Chondrocyte (in vitro differentiated cells): ENCODE measurements around the gene AEN. TPM values are rescaled to one million over a fixed set of nuclear protein-coding genes. Genes with fewer than 3 reads are reported as not detected.

Source experiments
- DNase-seq: peaks from one replicate; pipeline ENCODE4 v3.0.0; 2021; ENCODE audit warnings: mixed read lengths, low spot score
- H3K27ac Mint-ChIP-seq: one replicate; pipeline ENCODE4 v1.8.0; 2021; ENCODE audit warnings: mild to moderate bottlenecking, moderate library complexity, mixed read lengths; ENCODE audit not compliant: unreplicated experiment
- H3K27me3 Mint-ChIP-seq: 2 replicates; pipeline ENCODE4 v1.8.0; 2021; ENCODE audit warnings: low read depth, mixed read lengths
- H3K36me3 Mint-ChIP-seq: 2 replicates; pipeline ENCODE4 v1.8.0; 2021; ENCODE audit warnings: low read depth, mixed read lengths
- H3K4me1 Mint-ChIP-seq: 2 replicates; pipeline ENCODE4 v1.8.0; 2021; ENCODE audit warnings: low read depth, mild to moderate bottlenecking, mixed read lengths
- H3K4me3 Mint-ChIP-seq: one replicate; pipeline ENCODE4 v1.8.0; 2021; ENCODE audit warnings: mild to moderate bottlenecking, moderate library complexity, mixed read lengths; ENCODE audit not compliant: unreplicated experiment
- H3K9me3 Mint-ChIP-seq: 2 replicates; pipeline ENCODE4 v1.8.0; 2021; ENCODE audit warnings: low read depth, mixed read lengths
- CTCF ChIP-seq: fragments of 200-600 bp; sonication (generic); IDR thresholded peaks from 2 replicates; pipeline ENCODE4 v1.5.0; 2021; ENCODE audit warnings: antibody characterized with exemption, mild to moderate bottlenecking, moderate library complexity
- total RNA-seq: library from RNA; stranded (reverse); gene quantifications from 3 replicates; pipeline ENCODE4 v1.2.1, GENCODE V29; 2021

AEN gene
- total RNA-seq, 1 donor from 2014 or later: 30.2 TPM

GRCh38 chr15:88658972-88659931 is 38.1 kb downstream of the AEN start:
- no peaks in the 10 kb centered on the region for H3K27me3 Mint-ChIP-seq
- peak overlapping the region; percentile 66 for H3K4me3 Mint-ChIP-seq
- no peaks in the 10 kb centered on the region for H3K36me3 Mint-ChIP-seq
- peaks cover 67% of the 10 kb centered on the region for H3K4me1 Mint-ChIP-seq
- H3K27ac Mint-ChIP-seq: peak overlapping the region; percentile 97
- TF ChIP-seq CTCF: peak; percentile 20
- peaks cover 6% of the 10 kb centered on the region for H3K9me3 Mint-ChIP-seq
- no peak for DNase-seq

DNA sequence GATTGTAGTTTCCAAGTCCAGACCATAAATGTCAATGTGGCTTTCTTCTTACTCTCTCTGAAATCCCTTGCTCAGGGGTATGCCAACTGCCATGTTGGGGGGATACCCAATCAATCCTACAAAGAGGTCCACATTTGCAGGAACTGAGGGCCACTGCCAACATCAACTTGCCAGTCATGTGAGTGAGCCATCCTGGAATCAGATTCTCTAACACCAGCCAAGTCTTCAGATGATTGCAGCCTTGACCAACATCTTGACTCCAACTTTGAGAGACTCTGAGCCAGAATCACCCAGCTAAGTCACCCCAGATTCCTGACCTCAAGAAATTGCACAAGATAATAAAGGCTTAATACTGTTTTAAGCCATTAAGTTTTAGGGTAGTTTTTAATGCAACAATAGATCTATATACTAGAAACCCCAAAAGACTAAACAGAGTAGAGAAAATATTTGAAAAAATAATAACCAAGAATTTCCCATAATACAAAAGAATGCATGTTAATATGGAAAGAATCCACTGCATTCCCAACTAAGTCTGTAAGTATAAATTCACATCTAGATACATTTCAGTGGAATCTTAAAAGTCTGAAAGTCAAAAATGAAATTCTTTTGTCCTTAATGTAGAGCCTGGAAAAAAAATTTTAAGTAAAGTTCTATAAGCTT is 40.0 kb downstream of the AEN start:
- TF ChIP-seq CTCF: no peak
- peaks cover 1% of the 10 kb centered on the region for H3K36me3 Mint-ChIP-seq
- peak overlapping the region; percentile 97 for H3K27ac Mint-ChIP-seq
- DNase-seq: no peak
- peaks cover 11% of the 10 kb centered on the region for H3K9me3 Mint-ChIP-seq
- peaks cover 70% of the 10 kb centered on the region for H3K4me1 Mint-ChIP-seq
- H3K27me3 Mint-ChIP-seq: no peaks in the 10 kb centered on the region
- peak overlapping the region; percentile 1 for H3K4me3 Mint-ChIP-seq

DNA sequence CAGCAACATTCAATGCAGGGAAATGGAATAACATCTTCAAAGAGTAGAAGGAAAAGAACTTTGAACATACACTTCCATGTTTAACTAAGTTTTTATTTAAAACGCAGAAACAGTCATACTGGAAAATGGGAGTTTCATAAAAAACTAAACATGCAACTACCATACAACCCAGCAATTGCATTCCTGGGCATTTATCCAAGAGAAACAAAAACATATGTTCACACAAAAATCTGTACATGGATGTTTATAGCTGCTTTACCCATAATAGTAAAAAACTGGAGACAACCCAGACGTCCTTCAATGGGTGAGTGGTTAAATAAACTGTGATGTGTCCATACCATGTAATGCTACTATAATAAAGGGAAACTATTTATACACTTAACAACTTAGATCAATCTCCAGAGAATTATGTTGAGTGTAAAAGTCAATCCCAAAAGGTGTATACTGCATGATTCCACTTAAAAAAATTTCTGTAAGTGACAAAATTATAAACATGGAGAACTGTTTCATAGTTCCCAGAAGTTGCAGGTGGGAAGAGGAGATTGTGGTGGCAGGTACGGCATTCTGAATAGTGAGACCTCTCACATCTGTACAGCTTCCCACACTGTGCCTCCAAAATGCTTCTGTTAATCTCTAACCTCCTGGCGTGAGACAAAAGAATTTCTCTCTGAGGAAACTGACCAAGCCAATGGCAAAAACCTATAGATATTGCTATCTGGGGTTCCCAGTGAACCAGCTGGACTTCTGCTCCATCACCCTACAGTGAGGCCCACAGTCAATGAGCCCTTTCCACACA is 40.8 kb downstream of the AEN start:
- Mint-ChIP-seq H3K4me3 (peak overlapping the region; percentile 23), H3K36me3 (peaks cover 1% of the 10 kb centered on the region), H3K9me3 (peaks cover 11% of the 10 kb centered on the region), H3K4me1 (peaks cover 70% of the 10 kb centered on the region), H3K27ac (peak overlapping the region; percentile 97), H3K27me3 (no peaks in the 10 kb centered on the region)
- no peak for TF ChIP-seq CTCF
- no peak for DNase-seq

DNA sequence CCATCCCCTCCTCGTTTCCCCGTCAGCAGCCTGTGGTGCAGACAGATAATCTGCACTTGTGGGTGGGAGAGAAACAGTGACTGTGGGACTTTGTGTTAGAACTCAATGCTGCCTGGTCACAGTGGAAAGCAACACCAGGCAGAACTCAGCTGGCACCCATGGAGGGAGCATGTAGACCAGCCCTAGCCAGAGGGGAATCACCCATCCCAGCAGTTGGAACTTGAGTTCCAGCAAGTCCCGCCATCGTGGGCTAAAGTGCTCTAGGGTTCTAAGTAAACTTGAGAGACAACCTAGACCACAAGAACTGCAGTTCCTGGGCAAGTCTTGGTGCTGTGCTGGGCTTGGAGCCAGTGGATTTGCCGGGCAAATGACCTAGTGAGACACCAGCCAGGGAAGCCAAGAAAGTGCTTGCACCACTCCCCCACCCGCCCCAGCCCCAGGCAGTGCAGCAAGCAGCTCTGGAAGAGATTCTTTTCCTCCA is 42.0 kb downstream of the AEN start:
- Mint-ChIP-seq H3K36me3 (peaks cover 1% of the 10 kb centered on the region), H3K4me1 (peaks cover 60% of the 10 kb centered on the region), H3K9me3 (peaks cover 11% of the 10 kb centered on the region)

More for the DNA sequence above, 42.0 kb downstream of the AEN start:
- H3K4me3 Mint-ChIP-seq: no peak overlapping the region
- no peak for TF ChIP-seq CTCF
- no peaks in the 10 kb centered on the region for H3K27me3 Mint-ChIP-seq
- peak; percentile 24 for DNase-seq
- peak overlapping the region; percentile 97 for H3K27ac Mint-ChIP-seq
